NK-92 (cell line): ENCODE data around the gene MAGI1.

Source experiments
- DNase-seq: peaks from one replicate; lab custom pipeline; 2025; ENCODE audit not compliant: unreplicated experiment; lab: John Stamatoyannopoulos, UW

The MAGI1 gene

DNA sequence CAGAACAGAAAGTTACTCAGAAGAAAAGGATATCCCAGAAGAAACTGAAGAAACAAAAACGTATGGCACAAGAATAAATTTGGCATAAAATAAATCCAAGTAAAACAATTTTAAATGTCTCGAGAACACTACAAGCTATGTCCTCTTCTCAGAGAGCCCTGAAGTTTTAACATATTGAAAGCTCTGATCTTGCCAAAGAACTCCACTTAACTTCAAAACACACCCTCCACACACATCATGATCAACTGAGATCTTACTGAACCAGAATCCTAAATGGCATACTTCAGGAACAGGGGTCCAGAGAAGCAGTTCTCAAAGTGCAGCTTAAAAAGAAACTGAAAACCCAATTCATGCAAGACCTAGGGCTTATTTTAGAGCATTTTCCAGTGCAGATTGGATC is 194.3 kb downstream of the MAGI1 start:
- no peak for DNase-seq

DNA sequence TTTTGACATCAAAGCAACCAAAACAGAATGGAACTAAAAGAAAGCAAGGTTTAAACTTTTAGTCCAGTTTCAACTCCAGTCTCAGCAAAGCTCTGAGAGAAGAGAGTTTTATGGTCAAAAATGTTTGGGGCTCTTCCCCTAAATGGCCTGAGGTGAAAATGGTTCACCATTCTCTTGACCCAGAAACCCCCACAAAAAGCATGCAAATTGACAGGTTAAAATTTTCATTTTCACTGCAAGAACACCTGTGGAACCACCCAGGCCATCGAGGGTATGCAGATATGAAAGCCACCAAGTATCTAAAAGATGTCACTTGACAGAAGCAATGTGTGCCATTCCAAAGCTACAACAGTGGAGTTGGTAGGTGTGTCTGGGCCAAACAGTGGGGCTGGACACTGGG is 195.0 kb downstream of the MAGI1 start:
- DNase-seq, result no peak

DNA sequence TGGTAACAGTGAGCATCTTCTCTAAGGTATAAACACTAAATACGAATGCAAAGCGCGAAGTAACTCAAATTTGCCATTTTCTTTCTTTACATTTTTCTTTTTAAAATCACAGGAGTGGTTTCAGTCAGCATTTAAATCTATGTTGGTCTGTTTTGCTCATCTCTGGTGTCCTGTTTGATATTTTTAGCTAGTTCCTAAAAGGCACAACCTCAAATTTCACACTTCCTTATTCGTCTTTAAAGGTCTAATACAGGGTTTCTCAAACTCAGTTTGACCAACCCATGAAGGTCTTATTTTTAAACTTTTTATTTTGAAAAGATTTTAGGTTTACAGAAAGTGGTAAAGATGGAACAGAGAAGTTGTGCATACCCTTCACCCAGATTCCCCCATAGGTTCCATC is 201.1 kb downstream of the MAGI1 start:
- DNase-seq, result no peak

DNA sequence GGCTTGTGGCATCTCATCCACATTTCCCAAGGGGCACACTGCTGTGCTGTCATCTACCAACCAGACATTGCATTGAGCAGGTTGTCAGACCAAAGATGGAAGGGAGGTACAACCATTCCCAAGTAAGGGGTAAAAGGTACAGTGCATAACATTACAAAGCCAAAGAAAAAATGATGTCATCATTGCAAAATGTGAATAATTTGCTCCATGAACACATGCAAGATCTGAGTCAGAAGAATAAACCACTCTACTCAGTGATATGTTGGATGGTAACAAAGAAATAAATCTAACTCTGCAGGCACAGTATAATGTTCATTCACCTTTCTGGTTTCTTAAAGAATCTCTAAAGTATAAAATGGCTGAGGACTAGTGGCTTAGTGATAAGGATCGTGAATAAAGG is 202.7 kb downstream of the MAGI1 start:
- DNase-seq, result no peak

DNA sequence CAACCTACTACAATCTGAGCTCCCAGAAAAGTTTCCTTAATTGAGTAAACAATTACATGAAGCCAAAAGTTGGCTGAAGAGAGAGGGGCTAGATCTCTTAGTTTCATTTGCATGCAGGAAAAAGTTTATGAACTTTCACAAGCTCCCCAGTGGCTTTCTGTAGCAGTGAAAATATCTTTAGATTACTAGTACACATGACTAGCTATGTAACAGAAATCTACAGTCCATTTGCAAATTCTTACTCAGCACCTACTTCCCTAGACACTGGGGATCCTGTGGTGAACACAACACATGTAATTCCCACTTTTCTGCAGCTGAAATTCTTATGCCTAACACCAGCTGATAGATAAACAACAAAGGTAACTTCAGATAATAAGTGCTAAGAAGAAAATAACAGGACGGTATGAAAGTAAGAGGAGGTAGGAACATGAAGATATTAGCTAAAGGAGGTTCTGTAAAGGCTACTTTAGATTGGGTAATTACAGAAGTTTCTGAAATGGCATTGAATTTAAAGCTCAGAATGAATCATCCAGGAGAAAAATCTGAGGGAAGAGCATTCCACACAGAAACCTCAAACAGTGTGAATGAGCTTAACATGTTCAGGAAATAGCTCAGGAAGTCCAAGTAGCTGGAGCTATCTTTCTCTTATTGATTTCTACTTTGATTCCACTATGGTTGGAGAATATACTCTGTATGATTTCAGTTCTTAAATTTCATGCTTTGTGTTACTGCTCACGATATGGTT is 204.8 kb downstream of the MAGI1 start:
- no peak for DNase-seq

DNA sequence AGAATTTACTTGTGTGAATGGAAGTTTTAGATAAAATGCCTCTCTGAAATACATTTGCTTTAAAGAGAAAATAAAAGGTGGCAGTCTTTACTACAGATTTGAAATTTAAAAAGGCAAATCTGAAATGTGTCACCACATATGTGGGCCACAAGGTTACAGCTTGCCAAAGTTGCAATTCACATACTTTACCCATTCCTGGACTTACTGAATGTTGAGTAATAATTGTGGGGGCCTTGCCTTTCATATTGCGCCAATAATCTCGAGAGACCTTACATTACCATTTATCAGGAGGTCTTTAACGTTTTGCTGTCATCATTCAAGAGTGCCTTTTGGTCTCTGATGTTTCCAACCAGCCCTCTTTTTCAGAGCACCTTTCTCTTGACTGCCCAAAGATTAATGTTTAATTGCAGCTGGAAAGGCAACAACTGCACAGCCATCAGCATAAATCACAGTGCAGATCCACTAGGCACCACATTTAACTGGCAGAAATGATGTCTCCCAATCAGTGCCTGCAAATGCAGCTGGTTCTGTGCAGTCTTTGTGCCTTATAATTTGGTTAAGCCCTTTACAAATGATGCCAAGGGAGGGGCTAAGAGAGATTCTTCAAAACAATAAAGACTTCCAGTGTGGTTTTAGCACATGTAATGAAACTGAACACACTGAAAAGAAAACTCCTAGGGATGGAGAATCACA is 206.8 kb downstream of the MAGI1 start:
- no peak for DNase-seq

DNA sequence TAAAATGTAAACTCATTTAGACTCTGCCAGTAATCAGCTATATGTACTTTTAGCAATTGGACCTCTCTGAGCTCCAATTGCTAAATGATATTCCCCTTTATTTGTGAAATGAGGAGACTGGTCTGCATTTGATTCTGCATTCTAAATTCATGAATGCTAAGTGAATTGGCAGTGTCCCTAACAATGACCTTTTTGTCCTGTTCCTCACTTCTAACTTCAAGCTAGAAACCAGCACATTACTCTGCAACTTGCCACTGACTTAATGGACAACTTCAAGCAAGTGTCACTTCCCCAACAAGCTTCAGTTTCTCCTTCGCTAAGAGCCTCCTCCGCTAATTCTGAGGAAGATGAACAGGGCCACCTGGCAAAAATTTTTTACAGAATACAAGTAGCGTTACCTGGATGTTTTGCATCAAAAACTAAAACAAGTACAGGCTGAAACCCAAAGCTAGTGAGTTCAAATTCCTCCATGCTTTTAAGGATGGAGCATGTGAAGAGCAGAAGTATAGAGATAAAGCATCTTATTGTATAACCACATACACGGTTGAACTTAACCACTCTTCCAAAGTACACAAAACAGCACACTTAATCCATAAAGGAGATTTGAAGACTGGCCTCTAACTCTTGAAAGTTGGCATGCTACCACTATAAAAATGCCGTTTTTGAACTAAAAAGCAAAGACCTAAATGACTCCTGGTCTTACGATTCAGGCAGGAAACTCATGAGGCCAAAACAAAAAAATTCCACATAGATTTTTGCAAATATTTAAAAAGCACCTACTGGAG is 207.6 kb downstream of the MAGI1 start:
- no peak for DNase-seq

DNA sequence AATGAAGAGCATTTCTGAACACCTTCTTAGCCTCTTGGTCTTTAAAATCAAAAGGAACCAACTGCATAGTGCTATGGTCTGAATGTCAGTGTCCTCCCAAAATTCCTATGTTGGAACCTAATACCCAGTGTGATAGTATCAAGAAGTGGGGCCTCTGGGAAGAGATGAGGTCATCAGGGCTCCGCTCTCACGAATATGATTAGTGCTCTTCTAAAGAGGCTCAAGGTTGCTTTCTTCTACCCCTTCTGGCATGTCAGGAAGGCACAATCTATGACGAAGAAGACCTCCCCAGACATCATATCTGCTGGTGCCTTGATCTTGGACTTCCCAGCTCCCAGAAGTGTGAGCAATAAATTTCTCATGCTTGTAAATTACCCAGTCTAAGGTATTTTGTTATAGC is 209.5 kb downstream of the MAGI1 start:
- DNase-seq, result no peak

DNA sequence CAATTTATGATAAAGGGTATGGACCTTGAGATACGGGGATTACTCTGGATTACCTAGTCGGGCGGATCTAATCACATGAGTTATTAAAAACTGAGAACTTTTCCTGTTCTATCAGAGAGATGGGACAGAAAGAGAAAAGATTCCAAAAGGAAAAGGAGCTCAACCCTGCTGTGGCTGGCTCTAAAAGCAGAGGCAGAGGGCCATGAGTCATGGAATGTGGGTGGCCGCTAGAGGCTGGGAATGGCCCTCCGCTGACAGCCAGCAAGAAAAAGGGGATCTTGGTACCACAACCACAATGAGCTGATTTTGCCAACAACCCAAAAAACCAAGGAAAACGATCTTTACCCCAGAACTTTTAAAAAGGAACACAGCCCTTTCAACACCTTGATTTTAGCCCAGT is 210.0 kb downstream of the MAGI1 start:
- no peak for DNase-seq

DNA sequence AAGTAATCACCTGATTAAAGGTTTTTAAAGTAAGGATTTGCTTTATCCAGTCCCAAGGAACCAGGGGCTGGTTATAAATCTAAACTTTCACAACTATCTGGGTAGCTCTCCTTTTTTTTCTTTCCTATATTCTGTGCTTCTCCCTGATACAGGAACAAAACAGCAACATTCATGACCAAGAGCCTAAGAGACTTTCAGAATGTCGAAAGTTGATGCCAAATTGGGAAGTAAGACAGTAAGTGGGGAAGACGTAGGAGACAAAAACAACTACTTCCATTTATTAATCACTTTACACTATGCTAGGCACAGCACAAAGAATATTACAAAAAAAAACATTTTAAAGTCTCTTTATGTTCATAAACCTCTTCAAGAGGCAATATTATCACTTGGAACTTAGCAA is 211.6 kb downstream of the MAGI1 start:
- no peak for DNase-seq

DNA sequence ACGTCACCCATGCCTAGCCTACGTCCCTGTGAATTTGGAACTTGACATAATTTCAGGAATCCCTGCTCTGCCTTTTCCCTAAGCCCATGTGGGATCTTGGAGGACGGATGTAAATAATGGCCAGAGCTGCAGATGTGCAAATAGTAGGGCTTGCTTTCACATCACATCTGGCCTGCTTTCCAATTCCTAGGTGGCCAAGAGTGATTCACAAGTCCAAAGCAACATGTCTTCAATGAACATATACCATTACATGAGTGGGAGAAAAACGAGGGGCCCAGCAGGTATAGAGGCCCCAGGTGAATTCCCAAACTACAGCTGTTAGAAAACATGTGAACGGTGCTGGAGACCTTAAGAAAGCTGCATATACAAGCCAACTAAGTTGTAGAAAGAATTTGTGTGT is 214.6 kb downstream of the MAGI1 start:
- no peak for DNase-seq

DNA sequence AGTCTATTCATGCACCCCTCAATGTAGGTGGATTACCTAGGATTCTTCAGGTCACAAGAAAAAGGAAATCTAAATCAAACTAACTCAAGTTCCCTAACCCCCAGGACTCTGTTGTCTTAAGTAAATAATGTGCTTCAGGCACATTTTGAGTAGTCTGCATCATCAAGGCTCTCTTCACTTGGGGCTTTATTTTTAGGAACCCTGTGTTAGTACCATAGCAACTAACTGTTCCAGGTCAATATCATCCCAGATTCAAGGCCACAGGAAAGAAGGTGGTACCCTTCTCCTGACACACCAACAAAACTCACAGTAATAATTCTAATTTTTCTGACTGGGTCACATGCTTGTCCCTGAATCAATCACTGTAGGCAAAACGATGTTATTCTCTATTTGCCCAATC is 218.1 kb downstream of the MAGI1 start:
- no peak for DNase-seq

DNA sequence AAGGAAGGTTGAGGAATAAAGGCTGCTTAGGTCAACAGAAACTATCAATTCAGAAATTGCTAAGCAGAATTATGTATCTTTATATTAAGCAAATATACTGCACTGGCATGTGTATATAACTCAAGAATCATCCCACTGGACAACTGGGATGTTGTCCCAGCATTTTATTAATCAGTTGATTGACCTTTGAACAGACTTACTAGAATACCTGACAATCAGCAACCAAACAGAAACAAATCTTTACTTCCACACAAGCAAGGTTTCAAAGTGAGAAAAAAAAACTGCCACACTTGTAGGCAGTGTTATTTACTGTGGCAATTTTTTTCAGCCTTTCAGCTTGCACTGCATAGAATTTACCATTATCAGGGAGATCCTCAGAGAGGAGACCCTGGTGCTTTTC is 218.8 kb downstream of the MAGI1 start:
- no peak for DNase-seq

DNA sequence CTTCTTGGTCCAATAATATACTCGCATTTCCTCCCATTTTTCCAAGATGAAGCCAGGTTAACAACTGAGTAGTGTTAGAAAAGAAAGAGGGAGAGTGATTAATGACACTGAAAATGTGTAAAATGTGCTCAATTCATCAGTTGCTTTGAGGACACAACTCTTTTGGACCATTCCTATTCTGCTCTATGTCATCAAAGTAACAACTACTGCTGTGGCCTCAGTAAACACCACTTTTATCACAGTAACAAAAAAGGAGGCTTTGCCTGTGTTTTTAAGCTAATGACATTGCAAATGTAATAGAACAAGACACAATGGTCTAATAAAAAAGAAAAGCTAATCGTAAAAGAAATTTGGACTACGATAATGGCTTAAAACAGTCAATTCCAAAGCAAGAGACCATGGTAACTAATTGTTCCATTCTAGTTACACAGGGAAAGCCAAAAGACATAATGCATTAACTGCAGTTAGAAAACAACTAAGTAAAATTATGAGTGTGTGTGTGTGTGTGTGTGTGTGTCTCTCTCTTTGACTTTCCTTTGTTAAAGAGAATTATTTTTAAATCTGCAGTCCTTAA is 221.1 kb downstream of the MAGI1 start:
- no peak for DNase-seq

DNA sequence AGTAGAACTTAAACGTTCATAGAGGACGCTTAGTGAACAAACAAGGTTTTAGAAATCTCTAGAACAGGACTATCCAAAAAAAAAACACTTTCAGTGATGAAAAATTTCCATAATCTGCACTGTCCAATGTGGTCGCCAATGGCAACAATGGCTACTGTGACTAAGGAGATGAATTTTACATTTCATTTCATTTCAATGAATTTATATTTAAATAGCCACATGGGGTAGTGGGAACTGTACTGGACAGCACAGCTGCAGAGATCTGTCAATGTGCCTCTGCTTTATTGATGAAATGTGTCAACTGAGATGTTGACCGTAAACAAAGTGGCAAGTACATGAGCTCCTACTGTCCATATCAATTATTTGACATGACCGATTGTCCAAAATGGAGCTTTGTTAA is 222.5 kb downstream of the MAGI1 start:
- DNase-seq, result no peak

DNA sequence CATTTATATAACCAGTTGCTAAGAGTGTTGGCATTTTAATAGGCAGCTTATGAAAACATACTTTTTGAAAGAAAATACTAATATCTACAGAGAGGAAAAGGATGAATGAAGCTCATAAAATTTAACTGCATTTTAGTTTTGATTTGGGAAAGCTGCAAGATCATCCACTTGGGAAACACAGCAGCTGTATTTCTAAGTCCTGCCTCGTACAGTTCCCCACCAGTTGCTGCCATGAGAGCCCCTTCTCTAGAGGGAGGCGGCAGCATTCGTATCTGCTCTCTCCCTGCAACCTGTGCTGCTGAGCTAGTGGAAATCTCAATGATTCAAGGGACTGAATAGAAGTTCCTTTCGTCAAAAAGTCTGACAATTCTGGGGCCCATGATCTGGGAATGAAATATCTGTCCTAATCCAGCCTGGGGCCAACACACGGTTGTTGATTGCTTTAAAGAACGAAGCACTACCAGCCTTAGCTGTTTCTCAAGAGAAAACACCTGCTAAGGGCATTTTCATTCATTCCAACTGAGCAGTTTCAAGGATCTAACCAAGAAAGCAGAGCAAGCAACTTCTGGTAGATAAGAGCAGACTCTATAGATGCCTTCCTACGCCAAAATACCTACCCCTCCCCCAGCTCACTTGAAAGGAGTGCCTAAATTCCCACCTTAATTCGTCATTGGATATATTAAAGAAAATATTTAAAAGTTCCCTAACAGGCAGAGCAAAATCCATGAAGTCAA is 223.7 kb downstream of the MAGI1 start:
- DNase-seq, result no peak

DNA sequence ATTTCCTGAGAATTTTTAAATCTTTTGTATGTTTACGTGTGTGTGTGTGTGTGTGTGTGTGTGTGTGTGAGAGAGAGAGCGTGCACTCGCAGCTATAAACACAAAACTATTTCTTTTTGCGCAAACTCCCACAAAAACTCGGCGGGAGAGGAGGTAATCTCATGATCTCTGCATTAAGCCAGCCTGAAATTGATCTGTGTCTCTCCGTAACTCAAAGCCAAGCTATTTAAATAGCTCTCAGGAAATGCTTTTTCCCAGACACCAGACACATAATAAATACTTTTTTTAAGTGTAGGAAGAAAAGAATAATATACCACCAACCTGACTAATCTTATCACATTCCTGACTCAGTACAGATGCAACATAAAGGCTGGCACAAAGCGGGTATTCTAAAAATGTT is 226.8 kb downstream of the MAGI1 start:
- no peak for DNase-seq

DNA sequence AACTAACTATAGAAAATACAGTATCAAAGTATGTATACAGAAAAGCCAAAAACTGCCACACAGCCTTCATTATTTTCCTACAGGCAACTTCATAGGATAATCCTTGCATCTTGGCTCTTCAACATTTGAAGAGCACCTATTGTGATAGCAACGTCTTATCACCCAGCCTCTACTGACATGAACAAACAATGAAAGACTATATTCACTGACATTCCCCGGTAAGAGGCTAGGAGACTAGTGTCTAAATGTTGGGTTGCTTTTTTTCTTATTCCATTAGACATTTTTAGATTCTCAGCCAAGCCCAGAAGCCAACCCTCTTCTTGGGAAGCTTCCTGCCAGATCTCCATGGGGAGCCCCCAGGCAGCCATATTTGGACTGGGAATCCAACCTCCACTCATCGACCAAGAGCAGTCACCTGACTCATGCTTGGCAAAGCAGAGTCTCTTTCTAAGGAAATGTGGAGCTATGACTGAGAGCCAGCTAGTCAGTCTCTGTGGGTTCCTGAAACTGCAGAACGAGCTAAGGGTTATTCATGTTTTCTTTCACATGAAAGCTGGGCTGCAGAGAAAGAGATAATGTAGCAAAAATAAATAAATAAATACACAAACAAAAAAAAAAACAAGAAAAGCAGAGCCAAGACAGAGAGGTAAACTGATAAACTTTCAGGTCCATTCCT is 227.5 kb downstream of the MAGI1 start:
- DNase-seq, result no peak

DNA sequence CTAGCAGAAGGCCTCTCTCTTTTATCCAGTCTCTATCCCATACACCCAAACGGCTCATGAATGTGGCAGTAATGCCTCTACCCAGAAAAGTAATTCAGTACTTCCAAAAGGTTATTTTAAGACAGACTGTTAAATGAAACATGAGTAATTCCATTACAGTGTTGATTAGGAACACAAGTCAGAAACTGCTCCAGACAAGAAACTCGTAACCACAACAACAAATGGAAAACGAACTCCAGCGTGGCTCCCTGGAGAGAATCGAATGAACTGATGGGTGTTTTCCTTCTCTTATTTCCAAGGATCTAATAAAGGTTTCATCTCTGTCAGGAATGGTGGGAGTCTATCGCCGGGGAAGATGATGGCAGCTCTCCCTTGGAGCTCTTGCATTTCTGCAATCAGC is 228.4 kb downstream of the MAGI1 start:
- no peak for DNase-seq

DNA sequence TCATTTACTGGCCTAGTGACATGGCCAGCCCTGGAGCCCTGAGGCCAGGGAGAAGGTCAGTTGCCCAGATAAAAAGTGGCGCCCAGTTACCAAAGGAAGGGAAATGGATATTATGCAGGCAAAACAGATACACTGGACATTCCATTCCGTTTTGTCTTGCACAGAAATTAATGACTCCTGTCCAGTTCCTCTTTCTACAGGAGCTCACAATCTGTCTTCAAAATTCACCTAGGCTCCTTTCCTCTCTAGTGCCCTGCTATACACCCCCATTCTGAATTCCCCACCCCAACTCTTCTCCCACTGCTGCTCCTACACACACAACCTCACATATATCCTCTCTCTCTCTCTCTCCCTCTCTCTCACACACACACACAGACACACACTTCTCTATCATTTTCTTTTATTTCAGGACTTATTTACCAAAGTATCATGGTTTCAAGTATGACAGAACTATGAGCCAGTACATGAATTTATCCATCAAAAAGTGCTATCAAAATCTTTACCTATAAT is 229.0 kb downstream of the MAGI1 start:
- no peak for DNase-seq
